OCI-LY7 (cell line): ENCODE measurements around the gene CIB2.

Experiments
- EZH2phosphoT487 ChIP-seq: fragments of 200-600 bp; sonication (generic); IDR thresholded peaks from 2 replicates; pipeline ENCODE4 v1.6.1; 2018; ENCODE audit warnings: low read depth, borderline replicate concordance, mild to moderate bottlenecking, mixed run types, antibody characterized with exemption, low read length, moderate library complexity, mixed read lengths
- TF ChIP-seq, protein P1 (sequence below): fragments of 200-600 bp; sonication (generic); conservative IDR thresholded peaks from 2 replicates; pipeline ENCODE4 v1.5.1; 2014; ENCODE audit warnings: mild to moderate bottlenecking, antibody characterized with exemption, low read length, moderate library complexity, mixed read lengths

DNA sequence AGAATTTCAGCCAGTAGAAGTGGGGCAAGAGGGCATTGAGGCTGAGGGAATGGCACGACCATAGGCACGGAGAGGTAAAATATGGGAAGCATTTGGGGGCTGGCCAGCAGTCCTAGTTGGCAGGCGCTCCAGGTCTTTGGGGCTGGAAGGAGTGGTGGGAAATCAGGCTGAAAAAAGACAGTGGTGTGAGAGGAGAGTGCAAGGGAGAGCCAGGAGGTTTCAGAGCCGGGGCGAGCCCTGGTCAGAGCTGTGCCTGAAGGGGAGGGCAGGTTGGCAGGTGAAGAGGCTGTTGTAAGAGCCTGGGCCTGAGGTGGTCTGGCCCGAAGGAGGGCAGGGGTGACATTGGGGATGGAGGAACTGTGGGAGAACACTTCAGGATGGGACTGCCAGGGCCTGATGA is 16.3 kb upstream of the CIB2 start:
- TF ChIP-seq, protein P1, sequence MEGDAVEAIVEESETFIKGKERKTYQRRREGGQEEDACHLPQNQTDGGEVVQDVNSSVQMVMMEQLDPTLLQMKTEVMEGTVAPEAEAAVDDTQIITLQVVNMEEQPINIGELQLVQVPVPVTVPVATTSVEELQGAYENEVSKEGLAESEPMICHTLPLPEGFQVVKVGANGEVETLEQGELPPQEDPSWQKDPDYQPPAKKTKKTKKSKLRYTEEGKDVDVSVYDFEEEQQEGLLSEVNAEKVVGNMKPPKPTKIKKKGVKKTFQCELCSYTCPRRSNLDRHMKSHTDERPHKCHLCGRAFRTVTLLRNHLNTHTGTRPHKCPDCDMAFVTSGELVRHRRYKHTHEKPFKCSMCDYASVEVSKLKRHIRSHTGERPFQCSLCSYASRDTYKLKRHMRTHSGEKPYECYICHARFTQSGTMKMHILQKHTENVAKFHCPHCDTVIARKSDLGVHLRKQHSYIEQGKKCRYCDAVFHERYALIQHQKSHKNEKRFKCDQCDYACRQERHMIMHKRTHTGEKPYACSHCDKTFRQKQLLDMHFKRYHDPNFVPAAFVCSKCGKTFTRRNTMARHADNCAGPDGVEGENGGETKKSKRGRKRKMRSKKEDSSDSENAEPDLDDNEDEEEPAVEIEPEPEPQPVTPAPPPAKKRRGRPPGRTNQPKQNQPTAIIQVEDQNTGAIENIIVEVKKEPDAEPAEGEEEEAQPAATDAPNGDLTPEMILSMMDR, result no peak
- no peak for TF ChIP-seq EZH2phosphoT487
